GM19099 (cell line): Measurements from ENCODE around the gene SORCS1.

Experiments used
- POLR2A ChIP-seq: IDR thresholded peaks from 3 replicates; pipeline ENCODE4 v1.6.1; 2011; ENCODE audit warnings: low read depth; ENCODE audit not compliant: insufficient read length; ENCODE audit errors: extremely low read depth

Gene SORCS1

GRCh38 chr10:106866244-106866845 lies 298.2 kb downstream of the SORCS1 start:
- TF ChIP-seq POLR2A: no peak

- TF ChIP-seq POLR2A: no peak
These were observed 300.5 kb downstream of the SORCS1 start for GRCh38 chr10:106864031-106864430.

GRCh38 chr10:106863549-106863948 lies 301.0 kb downstream of the SORCS1 start:
- TF ChIP-seq POLR2A: no peak

GRCh38 chr10:106859892-106860652 lies 304.4 kb downstream of the SORCS1 start:
- TF ChIP-seq POLR2A: no peak

- TF ChIP-seq POLR2A: no peak
These were observed 306.8 kb downstream of the SORCS1 start for GRCh38 chr10:106857728-106858127.

- TF ChIP-seq POLR2A: no peak
These were observed 307.3 kb downstream of the SORCS1 start for GRCh38 chr10:106857213-106857612.

GRCh38 chr10:106836933-106837663 lies 327.4 kb downstream of the SORCS1 start:
- no peak for TF ChIP-seq POLR2A

- TF ChIP-seq POLR2A: no peak
These were observed 331.7 kb downstream of the SORCS1 start for GRCh38 chr10:106832846-106833245.

GRCh38 chr10:106830471-106830870 lies 334.0 kb downstream of the SORCS1 start:
- TF ChIP-seq POLR2A: no peak

- TF ChIP-seq POLR2A: no peak
These were observed 334.5 kb downstream of the SORCS1 start for GRCh38 chr10:106830006-106830405.

GRCh38 chr10:106826716-106827115 lies 337.8 kb downstream of the SORCS1 start:
- TF ChIP-seq POLR2A: no peak

GRCh38 chr10:106825576-106826364 lies 338.7 kb downstream of the SORCS1 start:
- no peak for TF ChIP-seq POLR2A

GRCh38 chr10:106820579-106820978 lies 343.9 kb downstream of the SORCS1 start:
- no peak for TF ChIP-seq POLR2A

GRCh38 chr10:106819490-106819889 lies 345.0 kb downstream of the SORCS1 start:
- no peak for TF ChIP-seq POLR2A
